HG03139 (cell line): ENCODE measurements around the gene TBC1D4.

Source experiments
- ATAC-seq: cut with Tn5 transposase; IDR thresholded peaks from one replicate; pipeline ENCODE4 v1.9.1; 2021; ENCODE audit not compliant: unreplicated experiment

Gene TBC1D4

GRCh38 chr13:75393839-75394520 lies 88.0 kb downstream of the TBC1D4 start:
- ATAC-seq = no peak

GRCh38 chr13:75391432-75392100 lies 90.4 kb downstream of the TBC1D4 start:
- ATAC-seq = no peak

- no peak for ATAC-seq
These were observed 91.7 kb downstream of the TBC1D4 start for GRCh38 chr13:75390229-75390628.

- no peak for ATAC-seq
These were observed 96.3 kb downstream of the TBC1D4 start for GRCh38 chr13:75385708-75386083.

DNA sequence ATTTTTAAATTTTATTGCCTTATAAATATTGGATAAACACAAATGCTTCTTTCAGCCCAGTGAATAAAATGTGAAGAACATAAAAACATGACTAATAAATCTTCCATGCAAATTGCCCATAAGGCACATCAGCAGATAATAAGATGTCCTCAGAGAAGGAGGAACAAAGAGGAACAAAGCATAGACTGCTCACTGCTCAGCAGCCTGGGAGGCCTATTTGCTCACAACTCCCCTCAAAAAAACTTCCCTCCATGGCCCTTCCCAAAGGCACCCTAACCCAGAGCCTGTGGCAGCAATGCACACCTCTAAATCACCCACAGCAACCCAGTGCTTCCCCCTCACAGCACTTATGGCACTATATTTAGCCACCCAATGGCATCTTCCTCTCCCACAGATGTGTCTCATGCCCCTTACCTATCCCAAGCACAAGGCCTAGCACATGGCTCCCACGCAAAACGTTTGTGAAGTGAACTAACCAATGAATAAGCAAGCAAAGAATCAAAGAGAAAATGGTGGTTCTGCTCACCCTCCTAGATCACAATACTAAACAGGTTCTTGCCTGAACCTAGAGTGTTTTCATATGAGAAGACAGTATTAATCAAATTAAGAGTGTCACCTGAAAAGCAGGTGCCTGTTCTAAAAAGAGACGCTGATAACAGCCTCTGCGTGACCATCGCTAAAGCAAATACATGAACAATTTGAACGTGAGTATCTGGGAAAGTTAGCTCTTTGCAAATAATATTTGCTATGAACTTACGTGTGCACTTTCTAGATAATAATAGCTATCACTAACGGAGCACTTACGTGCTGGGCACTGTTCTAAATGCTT lies 96.9 kb downstream of the TBC1D4 start:
- ATAC-seq = no peak

GRCh38 chr13:75383064-75383715 lies 98.8 kb downstream of the TBC1D4 start:
- ATAC-seq = no peak

GRCh38 chr13:75378301-75378700 lies 103.7 kb downstream of the TBC1D4 start:
- no peak for ATAC-seq

DNA sequence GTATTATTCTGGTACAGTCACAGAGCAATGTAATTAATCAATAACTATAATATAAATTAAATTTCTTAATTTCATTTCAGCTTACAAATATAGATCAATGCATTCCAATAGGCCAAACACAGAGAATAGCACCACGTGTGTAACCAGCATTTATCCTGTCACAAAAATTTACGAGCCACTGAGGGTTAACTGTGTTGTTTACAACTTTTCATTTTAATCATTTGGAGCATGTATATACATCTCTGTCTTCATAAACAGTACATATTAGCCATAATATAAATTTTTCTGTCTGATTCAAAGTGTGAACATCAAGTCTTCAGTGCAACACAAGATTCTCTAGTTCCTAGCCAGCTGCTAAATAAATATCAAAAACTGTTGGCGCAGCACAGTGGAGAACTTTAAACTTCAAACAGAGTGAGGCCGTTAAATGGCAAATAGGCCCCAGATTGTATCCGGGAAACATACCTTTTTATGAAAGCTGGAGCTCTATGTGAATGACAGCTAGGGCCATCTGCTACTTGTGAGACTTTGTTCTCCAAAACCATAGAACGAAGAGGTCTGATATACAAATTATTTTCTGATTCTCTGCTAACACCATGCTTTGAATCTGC lies 105.1 kb downstream of the TBC1D4 start:
- no peak for ATAC-seq

DNA sequence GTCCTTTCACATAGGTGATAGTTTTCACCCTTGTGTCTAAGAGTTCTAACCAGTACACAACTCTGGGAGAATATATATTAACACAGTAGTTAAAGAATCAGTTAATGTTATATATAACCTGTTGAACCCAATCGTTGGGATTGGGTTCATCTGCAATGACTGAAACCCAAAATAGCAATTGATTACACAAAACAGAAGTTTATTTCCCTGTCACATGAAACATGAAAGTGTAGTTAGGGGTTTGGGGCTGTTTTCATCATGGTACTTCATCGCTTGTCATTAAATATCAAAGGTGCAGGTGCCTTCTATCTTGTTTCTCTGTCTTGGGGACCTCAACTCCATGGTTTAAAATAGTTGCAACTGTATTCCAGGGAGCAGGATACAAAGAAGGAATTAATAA lies 106.6 kb downstream of the TBC1D4 start:
- no peak for ATAC-seq

DNA sequence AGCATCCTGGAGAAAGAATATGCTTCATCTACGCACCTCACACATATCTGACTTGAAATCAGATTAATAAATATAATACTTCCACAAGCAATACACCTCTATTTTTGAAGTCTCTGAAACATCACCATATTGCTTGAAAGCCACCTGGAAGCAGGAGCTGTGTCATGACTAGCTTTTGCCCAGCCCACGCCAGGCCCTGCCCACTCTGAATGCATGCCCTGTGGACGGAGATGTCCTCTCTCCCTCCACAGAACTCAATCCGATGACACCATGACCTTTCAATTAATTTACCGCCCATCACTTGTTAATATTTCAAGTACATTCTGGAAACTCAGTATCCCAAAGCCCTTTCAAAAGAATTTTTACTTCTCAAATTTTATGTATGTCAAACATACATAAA lies 108.0 kb downstream of the TBC1D4 start:
- no peak for ATAC-seq

DNA sequence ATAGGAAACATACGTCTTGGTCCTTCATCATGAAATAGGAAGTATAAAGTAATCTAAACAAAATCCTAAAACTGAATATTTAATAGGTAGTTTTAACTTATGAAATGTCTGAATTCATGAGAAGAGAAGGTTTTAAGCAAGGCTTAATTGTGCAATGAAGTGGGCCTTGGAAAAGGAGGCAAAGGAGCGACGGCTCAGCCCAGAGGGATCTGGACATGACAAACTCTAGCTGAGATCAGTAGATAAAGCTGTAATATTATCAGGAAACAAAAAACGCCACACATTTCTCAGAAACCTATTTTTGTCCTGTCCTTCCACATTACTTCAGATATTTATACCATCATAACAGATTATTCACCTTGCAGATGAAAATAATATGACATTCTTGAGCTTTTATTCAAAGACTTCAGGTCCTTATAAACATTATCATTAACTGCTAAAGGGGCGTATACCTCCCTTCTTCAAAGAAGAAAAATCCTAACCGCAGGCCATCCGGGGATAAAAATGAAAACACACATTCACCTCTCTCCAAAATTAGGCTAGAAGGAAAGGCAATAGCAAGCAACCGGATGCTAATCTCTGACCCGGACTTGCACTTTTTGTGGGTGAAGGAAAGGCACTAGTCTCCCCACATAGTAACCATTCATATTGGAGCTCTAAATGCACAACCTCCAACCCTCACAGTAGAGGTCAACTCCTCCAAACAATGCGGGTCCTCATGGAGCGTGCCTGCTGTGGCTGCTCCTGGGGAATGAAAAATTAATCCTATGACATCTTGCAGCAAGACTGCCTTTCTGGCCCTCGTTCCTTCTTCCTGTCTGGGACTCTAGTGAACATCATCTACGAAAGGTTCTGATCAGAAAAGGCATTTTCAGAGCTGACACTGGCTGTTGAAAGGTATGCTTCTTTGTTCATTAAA lies 108.8 kb downstream of the TBC1D4 start:
- no peak for ATAC-seq

- peak; percentile 51 for ATAC-seq
These were observed 109.5 kb downstream of the TBC1D4 start for GRCh38 chr13:75372517-75372916.

- ATAC-seq = no peak
These were observed 110.8 kb downstream of the TBC1D4 start for GRCh38 chr13:75371203-75371602.

GRCh38 chr13:75370774-75371173 lies 111.2 kb downstream of the TBC1D4 start:
- no peak for ATAC-seq

GRCh38 chr13:75369981-75370380 lies 112.0 kb downstream of the TBC1D4 start:
- no peak for ATAC-seq

GRCh38 chr13:75368167-75368566 lies 113.8 kb downstream of the TBC1D4 start:
- no peak for ATAC-seq

- ATAC-seq = no peak
These were observed 115.3 kb downstream of the TBC1D4 start for GRCh38 chr13:75366380-75367280.

DNA sequence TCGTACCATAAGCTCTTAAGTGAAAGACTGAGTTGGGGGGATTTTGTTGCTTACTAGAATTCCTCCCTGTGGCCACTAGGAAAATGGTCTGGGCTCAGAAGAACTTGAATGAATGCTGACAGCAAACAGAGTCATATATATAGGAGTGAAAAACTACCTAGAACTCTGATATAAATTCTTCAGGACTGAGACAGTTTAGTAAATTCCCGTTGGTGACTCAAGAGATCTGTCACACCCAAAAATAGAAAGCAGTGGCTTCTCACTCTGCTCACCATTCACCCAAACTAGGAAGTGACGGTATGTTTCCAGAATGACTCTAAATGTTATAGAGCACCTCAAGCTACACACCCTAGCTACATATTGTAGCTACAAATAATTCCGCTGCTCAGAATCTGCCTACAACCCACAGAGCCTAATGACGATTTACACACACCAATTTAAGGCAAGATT lies 116.2 kb downstream of the TBC1D4 start:
- peak; percentile 81 for ATAC-seq
